IPS-20b (cell line): ENCODE data around the gene SKI.

Experiments used
- H3K27ac ChIP-seq: one replicate; pipeline ENCODE4 v1.5.1; 2013; ENCODE audit warnings: low read length
- H3K27me3 ChIP-seq: 2 replicates; pipeline ENCODE4 v1.6.1; 2013; ENCODE audit warnings: mild to moderate bottlenecking, low read length, inconsistent platforms; ENCODE audit not compliant: insufficient read depth
- H3K36me3 ChIP-seq: 2 replicates; pipeline ENCODE4 v1.6.1; 2013; ENCODE audit warnings: low read depth, mild to moderate bottlenecking, inconsistent platforms, low read length, moderate library complexity; ENCODE audit not compliant: insufficient read depth
- H3K4me1 ChIP-seq: 2 replicates; pipeline ENCODE4 v1.6.1; 2013; ENCODE audit warnings: mild to moderate bottlenecking, control low read depth, inconsistent platforms, low read length, moderate library complexity; ENCODE audit not compliant: insufficient read depth
- H3K4me3 ChIP-seq: 2 replicates; pipeline ENCODE4 v1.5.1; 2013; ENCODE audit warnings: mild to moderate bottlenecking, low read length, inconsistent platforms
- H3K9ac ChIP-seq: 2 replicates; pipeline ENCODE4 v1.6.1; 2013; ENCODE audit warnings: low read depth, mild to moderate bottlenecking, inconsistent platforms, low read length, moderate library complexity
- H3K9me3 ChIP-seq: 2 replicates; pipeline ENCODE4 v1.6.1; 2013; ENCODE audit warnings: mild to moderate bottlenecking, low read depth, low read length, inconsistent platforms; ENCODE audit not compliant: insufficient read depth

SKI gene

GRCh38 chr1:2229037-2229864 is 1.1 kb downstream of the SKI start:
- Histone ChIP-seq H3K4me1 (peaks cover 9% of the 10 kb centered on the region; the same call in 1 of the 2 replicates), H3K27me3 (peaks cover 8% of the 10 kb centered on the region; the same call in 1 of the 2 replicates), H3K9ac (peak overlapping the region; percentile 80; the same call in 1 of the 2 replicates), H3K36me3 (no peaks in the 10 kb centered on the region), H3K9me3 (no peaks in the 10 kb centered on the region), H3K27ac (no peak overlapping the region), H3K4me3 (peak overlapping the region; percentile 87)

- Histone ChIP-seq H3K27me3 (peaks cover 8% of the 10 kb centered on the region; the same call in 1 of the 2 replicates), H3K4me1 (peaks cover 9% of the 10 kb centered on the region; the same call in 1 of the 2 replicates), H3K4me3 (peak overlapping the region; percentile 87), H3K9ac (peak overlapping the region; percentile 80), H3K27ac (no peak overlapping the region), H3K9me3 (no peaks in the 10 kb centered on the region), H3K36me3 (no peaks in the 10 kb centered on the region)
Observed at GRCh38 chr1:2229911-2230731, 2.0 kb downstream of the SKI start.

GRCh38 chr1:2230781-2231531 is 2.8 kb downstream of the SKI start:
- peak overlapping the region; percentile 87 for H3K4me3 ChIP-seq
- H3K27ac ChIP-seq, result no peak overlapping the region
- no peaks in the 10 kb centered on the region for H3K9me3 ChIP-seq
- H3K27me3 ChIP-seq, result peaks cover 8% of the 10 kb centered on the region; the same call in 1 of the 2 replicates
- H3K4me1 ChIP-seq, result peaks cover 9% of the 10 kb centered on the region; the same call in 1 of the 2 replicates
- no peaks in the 10 kb centered on the region for H3K36me3 ChIP-seq
- peak overlapping the region; percentile 80; the same call in 1 of the 2 replicates for H3K9ac ChIP-seq

- H3K36me3 ChIP-seq, result no peaks in the 10 kb centered on the region
- no peak overlapping the region for H3K9ac ChIP-seq
- no peaks in the 10 kb centered on the region for H3K9me3 ChIP-seq
- peaks cover under 1% of the 10 kb centered on the region; the same call in 1 of the 2 replicates for H3K27me3 ChIP-seq
- H3K4me1 ChIP-seq, result peaks cover 9% of the 10 kb centered on the region; the same call in 1 of the 2 replicates
- H3K4me3 ChIP-seq, result peak overlapping the region; percentile 87
- no peak overlapping the region for H3K27ac ChIP-seq
Observed at GRCh38 chr1:2231532-2232254, 3.6 kb downstream of the SKI start.

GRCh38 chr1:2232255-2232915 is 4.3 kb downstream of the SKI start:
- Histone ChIP-seq H3K27ac (no peak overlapping the region), H3K4me3 (no peak overlapping the region), H3K9me3 (no peaks in the 10 kb centered on the region), H3K36me3 (no peaks in the 10 kb centered on the region), H3K4me1 (peaks cover 9% of the 10 kb centered on the region; the same call in 1 of the 2 replicates), H3K9ac (no peak overlapping the region), H3K27me3 (no peaks in the 10 kb centered on the region)

GRCh38 chr1:2232916-2233438 is 4.9 kb downstream of the SKI start:
- peaks cover 9% of the 10 kb centered on the region; the same call in 1 of the 2 replicates for H3K4me1 ChIP-seq
- no peak overlapping the region for H3K4me3 ChIP-seq
- no peaks in the 10 kb centered on the region for H3K36me3 ChIP-seq
- H3K27ac ChIP-seq, result no peak overlapping the region
- no peaks in the 10 kb centered on the region for H3K9me3 ChIP-seq
- no peak overlapping the region for H3K9ac ChIP-seq
- H3K27me3 ChIP-seq, result no peaks in the 10 kb centered on the region

- H3K36me3 ChIP-seq, result no peaks in the 10 kb centered on the region
- no peak overlapping the region for H3K9ac ChIP-seq
- H3K27me3 ChIP-seq, result no peaks in the 10 kb centered on the region
- no peaks in the 10 kb centered on the region for H3K9me3 ChIP-seq
- no peak overlapping the region for H3K4me3 ChIP-seq
- H3K4me1 ChIP-seq, result peaks cover 9% of the 10 kb centered on the region; the same call in 1 of the 2 replicates
- no peak overlapping the region for H3K27ac ChIP-seq
Observed at GRCh38 chr1:2233468-2233867, 5.3 kb downstream of the SKI start.

GRCh38 chr1:2233997-2234761 is 6.1 kb downstream of the SKI start:
- Histone ChIP-seq H3K4me1 (peaks cover 9% of the 10 kb centered on the region; the same call in 1 of the 2 replicates), H3K9me3 (no peaks in the 10 kb centered on the region), H3K4me3 (no peak overlapping the region), H3K36me3 (no peaks in the 10 kb centered on the region), H3K27me3 (no peaks in the 10 kb centered on the region), H3K9ac (no peak overlapping the region), H3K27ac (no peak overlapping the region)

- no peak overlapping the region for H3K9ac ChIP-seq
- H3K4me1 ChIP-seq, result peaks cover 9% of the 10 kb centered on the region; the same call in 1 of the 2 replicates
- H3K27me3 ChIP-seq, result no peaks in the 10 kb centered on the region
- H3K9me3 ChIP-seq, result no peaks in the 10 kb centered on the region
- no peak overlapping the region for H3K27ac ChIP-seq
- H3K4me3 ChIP-seq, result no peak overlapping the region
- no peaks in the 10 kb centered on the region for H3K36me3 ChIP-seq
Observed at GRCh38 chr1:2234762-2235113, 6.6 kb downstream of the SKI start.
